Activated naive CD8-positive, alpha-beta T cell treated with anti-CD3 and anti-CD28 coated beads for 36 hours (primary cell): ENCODE data around the gene EDIL3. TPM values are rescaled to one million over a fixed set of nuclear protein-coding genes. Genes with fewer than 3 reads are reported as not detected.
"Not testable (repeated sequence)": the region's sequence is repeated elsewhere in the genome, so short reads cannot be mapped to it uniquely, and the experiment has no call there.

ENCODE experiments used
- DNase-seq: peaks from one replicate; pipeline ENCODE4 v3.0.0; 2021
- H3K27ac Mint-ChIP-seq: one replicate; pipeline ENCODE4 v1.8.0; 2022; ENCODE audit warnings: mild to moderate bottlenecking, moderate library complexity, mixed read lengths
- H3K27me3 Mint-ChIP-seq: one replicate; pipeline ENCODE4 v1.8.0; 2022; ENCODE audit warnings: mild to moderate bottlenecking, mixed read lengths
- H3K36me3 Mint-ChIP-seq: one replicate; pipeline ENCODE4 v1.8.0; 2021; ENCODE audit warnings: mild to moderate bottlenecking, mixed read lengths
- H3K4me1 Mint-ChIP-seq: one replicate; pipeline ENCODE4 v1.8.0; 2021; ENCODE audit warnings: mixed read lengths
- H3K4me3 Mint-ChIP-seq: one replicate; pipeline ENCODE4 v1.8.0; 2022; ENCODE audit warnings: mild to moderate bottlenecking, moderate library complexity, mixed read lengths
- H3K9me3 Mint-ChIP-seq: one replicate; pipeline ENCODE4 v1.8.0; 2022; ENCODE audit warnings: mixed read lengths
- total RNA-seq, 2 experiments: library from RNA; stranded (reverse); gene quantifications; one replicate each; pipeline ENCODE4 v1.2.3, GENCODE V29; 2021

EDIL3 gene
- total RNA-seq, 2 experiments from 2014 or later, result not detected

DNA sequence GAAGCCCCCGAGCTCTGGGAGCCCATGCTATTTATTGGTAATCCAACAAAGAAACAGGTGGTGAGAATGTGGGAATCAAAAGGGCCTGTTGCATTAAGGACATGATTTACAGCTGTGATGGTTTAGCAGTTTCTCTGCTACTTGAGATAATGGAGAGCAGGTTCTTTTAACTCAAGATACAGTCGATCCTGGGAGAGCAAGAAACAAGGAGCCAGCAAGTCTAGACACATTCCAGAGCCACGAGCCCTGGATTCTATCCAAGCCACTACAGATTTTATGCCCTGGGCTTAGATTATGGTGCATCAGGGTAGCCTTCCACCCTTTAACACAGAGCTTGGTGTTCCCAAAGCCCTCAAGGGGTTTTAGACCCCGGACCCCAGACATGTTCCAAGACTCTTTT lies 87.0 kb downstream of the EDIL3 start:
- not testable (repeated sequence) for H3K27me3 Mint-ChIP-seq, H3K27ac Mint-ChIP-seq, H3K9me3 Mint-ChIP-seq, H3K4me1 Mint-ChIP-seq, H3K4me3 Mint-ChIP-seq, DNase-seq, H3K36me3 Mint-ChIP-seq

DNA sequence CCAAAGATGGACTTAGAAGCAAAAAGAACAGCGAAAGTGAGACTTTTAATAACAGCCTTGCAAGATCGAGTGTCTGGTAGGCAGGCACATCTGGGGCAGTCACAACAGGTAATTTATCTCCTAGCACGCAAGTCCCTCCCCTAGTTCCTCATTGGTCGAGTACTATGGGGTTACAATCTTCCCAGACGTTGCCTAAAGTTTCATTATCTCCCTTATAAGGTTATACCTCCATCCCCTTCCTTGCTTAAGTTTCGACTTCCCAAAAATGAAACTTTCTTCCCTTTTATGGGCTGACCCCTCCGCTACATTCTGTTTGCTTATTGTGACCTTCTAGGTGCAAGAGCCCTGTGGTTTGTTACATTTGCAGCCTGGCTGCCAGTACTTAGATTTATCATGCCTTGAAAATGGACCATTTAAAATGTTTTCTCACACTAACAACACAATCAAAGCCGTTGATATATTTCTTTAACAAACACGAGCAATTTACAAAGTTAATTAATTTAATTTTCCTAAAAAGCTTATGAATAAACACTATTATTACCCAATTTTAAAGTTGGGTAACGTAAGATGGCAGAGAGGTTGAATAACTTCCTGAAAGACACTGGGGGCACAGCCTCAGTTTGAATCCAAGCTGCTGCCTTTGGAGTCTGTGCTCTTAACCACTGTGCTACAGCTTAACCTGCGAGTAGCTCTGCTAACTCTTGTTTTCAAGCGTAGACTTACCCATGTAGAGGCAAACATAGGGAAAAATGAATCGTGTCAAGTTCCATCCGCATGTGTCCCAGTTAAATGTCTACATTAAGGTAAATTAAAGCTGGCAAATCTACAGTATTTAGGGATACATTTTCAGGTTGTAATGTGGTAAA lies 91.7 kb downstream of the EDIL3 start:
- Mint-ChIP-seq H3K4me1 (peaks cover 2% of the 10 kb centered on the region), H3K27ac (no peak overlapping the region), H3K36me3 (no peaks in the 10 kb centered on the region), H3K27me3 (no peaks in the 10 kb centered on the region), H3K4me3 (no peak overlapping the region), H3K9me3 (no peaks in the 10 kb centered on the region)
- no peak for DNase-seq

DNA sequence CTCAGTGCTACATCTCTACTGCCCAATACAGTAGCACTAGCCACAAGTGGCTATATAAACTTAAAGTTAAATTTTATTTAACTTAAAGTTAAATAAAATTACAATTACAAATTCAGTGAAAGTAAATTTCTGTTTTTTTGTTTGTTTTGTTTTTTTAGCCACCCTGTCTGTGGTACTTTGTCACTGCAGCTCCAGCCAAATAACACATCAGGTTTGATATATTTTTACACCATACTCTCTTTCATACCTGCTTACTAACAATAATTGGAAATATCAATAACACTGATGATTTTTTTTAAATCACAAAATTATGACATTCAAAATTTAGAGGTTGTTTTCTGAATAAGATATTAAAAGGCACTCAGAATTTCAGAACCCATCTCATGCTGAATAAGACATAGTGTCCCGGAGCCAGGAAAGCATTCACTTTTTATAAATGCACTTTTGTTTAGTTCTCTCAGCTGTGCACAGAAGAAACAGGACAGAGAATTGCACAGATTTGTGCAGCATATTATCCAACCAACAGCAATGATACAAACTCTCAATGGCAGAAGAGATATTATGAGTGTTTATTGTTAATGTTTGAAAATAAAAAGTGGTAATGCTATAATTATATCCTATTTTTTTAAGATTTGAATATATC lies 92.6 kb downstream of the EDIL3 start:
- Mint-ChIP-seq H3K4me1 (peaks cover 3% of the 10 kb centered on the region), H3K27ac (no peak overlapping the region), H3K9me3 (no peaks in the 10 kb centered on the region), H3K4me3 (no peak overlapping the region), H3K36me3 (no peaks in the 10 kb centered on the region), H3K27me3 (no peaks in the 10 kb centered on the region)
- DNase-seq, result no peak

DNA sequence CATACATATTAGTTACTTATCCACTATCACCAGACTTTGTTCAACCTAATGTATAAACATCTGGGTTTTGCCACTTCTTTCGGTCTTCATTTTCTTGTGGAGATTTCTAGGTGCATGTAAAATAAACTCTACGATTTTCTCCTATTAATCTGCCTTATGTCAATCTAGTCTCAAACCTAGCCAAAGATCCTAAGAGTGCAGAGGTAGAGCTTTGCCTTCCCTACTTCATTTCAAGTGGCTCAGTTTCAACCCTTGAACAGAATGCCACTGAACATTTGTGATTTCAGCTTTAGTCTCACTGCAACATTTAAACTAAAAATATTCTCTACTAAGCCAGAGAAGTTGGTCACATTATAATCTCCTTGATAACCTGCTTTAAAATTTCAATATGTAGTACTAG lies 94.0 kb downstream of the EDIL3 start:
- Mint-ChIP-seq H3K4me1 (peaks cover 3% of the 10 kb centered on the region), H3K9me3 (no peaks in the 10 kb centered on the region), H3K27me3 (no peaks in the 10 kb centered on the region), H3K4me3 (no peak overlapping the region), H3K36me3 (no peaks in the 10 kb centered on the region), H3K27ac (no peak overlapping the region)
- no peak for DNase-seq

DNA sequence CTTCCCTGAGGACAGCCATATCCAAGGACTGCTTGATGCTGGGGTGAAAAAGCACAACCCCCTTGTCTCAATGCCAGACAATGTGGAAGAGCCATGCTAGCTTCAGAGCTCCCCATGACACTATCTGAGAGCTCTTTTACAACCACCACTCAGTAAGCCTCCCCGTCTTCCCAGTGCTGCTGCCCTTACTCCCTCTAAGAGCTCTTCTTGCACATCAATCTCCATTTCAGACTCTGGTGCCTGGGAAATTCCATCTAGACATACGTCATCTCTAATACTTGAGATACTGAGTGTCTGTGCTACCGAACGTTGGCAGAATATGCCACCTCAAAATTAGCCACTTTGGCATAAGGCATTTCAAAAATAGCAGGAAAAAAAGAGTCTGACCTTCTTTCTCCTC lies 94.5 kb downstream of the EDIL3 start:
- no peak overlapping the region for H3K27ac Mint-ChIP-seq

DNA sequence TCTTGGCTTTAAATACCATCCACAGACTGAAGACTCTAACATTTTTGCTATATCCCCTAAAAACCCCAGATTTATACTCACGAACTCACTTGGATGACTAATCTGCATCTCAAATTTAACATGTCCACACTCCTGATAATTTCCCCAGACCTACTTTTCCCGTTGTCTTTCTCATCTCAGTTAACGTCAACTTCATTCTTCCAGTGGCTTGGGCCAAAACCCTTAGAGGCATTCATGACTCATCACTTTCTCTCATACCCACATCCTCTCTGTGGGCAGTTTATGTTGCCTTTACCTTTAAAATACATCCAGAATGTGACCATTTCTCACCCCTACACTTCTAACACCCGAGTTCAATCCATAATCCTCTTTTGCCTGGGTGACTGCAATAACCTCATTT lies 96.7 kb downstream of the EDIL3 start:
- Mint-ChIP-seq H3K27ac (no peak overlapping the region), H3K36me3 (no peaks in the 10 kb centered on the region), H3K9me3 (no peaks in the 10 kb centered on the region), H3K4me3 (no peak overlapping the region), H3K4me1 (peaks cover 3% of the 10 kb centered on the region), H3K27me3 (no peaks in the 10 kb centered on the region)
- no peak for DNase-seq

More for the DNA sequence above, 94.5 kb downstream of the EDIL3 start:
- no peaks in the 10 kb centered on the region for H3K27me3 Mint-ChIP-seq
- DNase-seq, result no peak
- H3K9me3 Mint-ChIP-seq, result no peaks in the 10 kb centered on the region
- H3K4me3 Mint-ChIP-seq, result no peak overlapping the region
- peaks cover 3% of the 10 kb centered on the region for H3K4me1 Mint-ChIP-seq
- H3K36me3 Mint-ChIP-seq, result no peaks in the 10 kb centered on the region

DNA sequence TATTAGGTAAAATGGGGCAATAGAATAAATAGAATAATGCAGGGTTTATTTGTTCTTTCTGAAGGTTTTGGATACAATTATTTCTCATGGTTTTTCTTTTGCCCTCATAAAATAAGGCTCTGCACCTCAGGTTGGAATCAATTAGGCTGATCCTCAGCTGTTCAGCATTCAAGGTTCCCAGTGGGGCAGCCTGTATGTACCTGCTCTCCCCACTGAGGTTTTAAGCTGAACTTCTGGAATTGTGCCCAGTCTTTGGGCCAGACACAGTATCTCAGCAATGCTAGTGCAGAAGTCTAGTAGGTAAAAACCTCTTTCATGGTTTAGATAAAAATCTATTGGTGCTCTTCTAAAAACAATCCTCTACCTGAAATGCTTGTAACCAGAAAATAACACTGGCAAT lies 98.0 kb downstream of the EDIL3 start:
- H3K27ac Mint-ChIP-seq, result no peak overlapping the region
- no peak overlapping the region for H3K4me3 Mint-ChIP-seq
- H3K4me1 Mint-ChIP-seq, result peaks cover 3% of the 10 kb centered on the region
- H3K36me3 Mint-ChIP-seq, result no peaks in the 10 kb centered on the region
- DNase-seq, result no peak
- no peaks in the 10 kb centered on the region for H3K9me3 Mint-ChIP-seq
- no peaks in the 10 kb centered on the region for H3K27me3 Mint-ChIP-seq

DNA sequence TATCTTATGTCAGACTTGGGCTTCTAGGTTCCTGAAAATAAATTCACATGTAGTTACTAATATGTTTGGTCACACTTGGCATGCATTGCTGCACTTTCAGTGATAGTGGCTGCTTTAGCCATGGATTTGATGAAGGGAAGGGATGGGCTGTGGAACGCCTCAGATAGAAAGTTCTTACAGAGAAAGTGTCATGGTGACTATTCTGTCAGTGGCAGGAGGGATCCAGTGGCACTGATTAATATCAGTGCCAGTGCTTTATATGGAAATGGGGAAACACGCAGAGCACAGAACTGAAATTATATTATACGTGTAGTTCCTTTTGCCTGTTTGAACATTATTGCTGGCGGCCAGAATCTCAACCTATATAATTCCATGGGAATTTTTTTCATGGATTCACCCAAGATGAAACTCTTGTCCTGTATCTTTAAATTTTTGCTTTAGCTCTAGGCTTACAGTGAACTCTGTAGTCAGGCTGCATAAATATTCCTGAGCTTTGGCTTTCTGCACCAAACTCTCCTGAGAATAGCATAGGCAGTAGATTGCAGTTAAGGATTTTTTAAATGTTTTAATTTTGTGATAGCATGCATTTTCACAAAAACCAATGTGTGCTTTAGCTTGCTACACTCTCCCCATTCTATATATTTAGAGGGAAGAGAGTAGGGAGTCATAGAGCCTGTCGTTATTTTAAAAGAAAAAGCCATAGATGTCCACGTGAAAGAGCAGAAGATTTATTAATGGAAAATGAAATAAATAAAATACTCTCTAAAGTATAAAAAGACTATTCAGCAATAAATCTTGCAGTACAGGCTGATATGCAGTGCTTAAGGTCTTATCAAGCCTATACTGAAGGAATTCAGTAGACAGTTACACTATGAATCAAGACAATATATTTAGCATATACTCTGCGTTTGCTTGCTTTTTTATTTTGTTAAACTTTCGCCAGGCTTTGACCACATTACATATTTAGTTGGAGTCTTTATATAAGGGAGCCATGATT lies 98.7 kb downstream of the EDIL3 start:
- H3K4me1 Mint-ChIP-seq, result peaks cover 3% of the 10 kb centered on the region
- no peaks in the 10 kb centered on the region for H3K36me3 Mint-ChIP-seq
- H3K4me3 Mint-ChIP-seq, result no peak overlapping the region
- no peak overlapping the region for H3K27ac Mint-ChIP-seq
- no peaks in the 10 kb centered on the region for H3K27me3 Mint-ChIP-seq
- no peak for DNase-seq
- no peaks in the 10 kb centered on the region for H3K9me3 Mint-ChIP-seq

DNA sequence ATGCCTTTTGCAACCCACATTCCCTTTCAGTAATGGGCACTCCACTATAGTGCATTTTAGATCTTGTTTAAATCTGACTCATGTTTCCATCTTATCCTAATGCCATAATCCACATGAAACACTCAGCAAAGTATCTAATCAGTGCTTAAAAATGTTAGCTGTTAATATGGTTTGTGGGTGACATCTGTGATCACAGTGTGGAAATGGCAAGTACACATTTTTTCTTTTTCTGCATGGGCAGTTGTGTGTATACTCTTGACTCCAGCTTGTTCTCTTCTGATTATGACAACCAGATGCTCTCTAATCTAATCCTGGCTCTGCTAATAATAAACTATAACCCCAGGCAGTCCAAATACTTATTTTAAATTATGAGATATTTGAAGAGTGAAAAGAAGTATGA lies 103.3 kb downstream of the EDIL3 start:
- Mint-ChIP-seq H3K36me3 (no peaks in the 10 kb centered on the region), H3K4me1 (no peaks in the 10 kb centered on the region), H3K4me3 (no peak overlapping the region), H3K27ac (no peak overlapping the region), H3K9me3 (no peaks in the 10 kb centered on the region), H3K27me3 (no peaks in the 10 kb centered on the region)
- no peak for DNase-seq

DNA sequence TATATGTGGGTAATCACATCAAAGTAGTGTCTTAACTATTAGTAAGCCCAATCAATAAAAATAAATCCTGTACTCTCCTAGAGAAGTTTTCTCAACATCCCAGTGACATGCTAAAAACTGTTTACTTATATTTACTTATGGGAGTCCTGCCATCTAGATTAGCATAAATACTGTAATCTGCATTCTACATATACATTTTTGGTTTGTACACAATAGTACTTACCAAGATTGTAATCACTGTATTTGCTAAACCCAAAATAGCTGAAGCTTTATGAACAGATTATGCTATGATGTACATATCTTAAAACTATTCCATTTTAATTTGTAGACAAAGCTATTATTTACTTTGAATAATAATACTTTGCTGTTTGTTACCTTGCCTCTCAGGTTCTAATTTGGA lies 105.4 kb downstream of the EDIL3 start:
- Mint-ChIP-seq H3K36me3 (no peaks in the 10 kb centered on the region), H3K9me3 (no peaks in the 10 kb centered on the region), H3K4me3 (no peak overlapping the region), H3K4me1 (no peaks in the 10 kb centered on the region), H3K27me3 (no peaks in the 10 kb centered on the region), H3K27ac (no peak overlapping the region)
- no peak for DNase-seq

DNA sequence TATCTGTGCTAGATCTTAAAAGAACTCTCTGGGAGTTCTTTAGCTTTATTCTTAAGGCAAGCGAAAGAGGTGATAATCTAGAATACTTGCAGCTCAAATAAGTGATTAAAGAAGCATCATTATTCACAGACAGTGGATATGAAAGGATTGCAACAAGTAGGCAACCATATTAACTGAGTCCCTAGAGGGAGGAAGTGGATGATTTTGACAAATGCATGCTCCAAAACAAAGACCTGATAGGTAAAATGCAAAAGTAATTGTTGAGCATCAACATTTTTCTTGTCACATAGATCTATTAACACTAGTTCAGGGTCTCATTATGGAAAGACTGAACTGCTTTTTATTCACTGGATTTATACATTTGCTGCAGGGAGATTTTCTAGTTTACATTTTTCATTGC lies 109.1 kb downstream of the EDIL3 start:
- DNase-seq, result no peak
- H3K4me1 Mint-ChIP-seq, result no peaks in the 10 kb centered on the region
- H3K9me3 Mint-ChIP-seq, result no peaks in the 10 kb centered on the region
- H3K27me3 Mint-ChIP-seq, result no peaks in the 10 kb centered on the region
- no peak overlapping the region for H3K27ac Mint-ChIP-seq
- H3K36me3 Mint-ChIP-seq, result no peaks in the 10 kb centered on the region
- H3K4me3 Mint-ChIP-seq, result no peak overlapping the region

DNA sequence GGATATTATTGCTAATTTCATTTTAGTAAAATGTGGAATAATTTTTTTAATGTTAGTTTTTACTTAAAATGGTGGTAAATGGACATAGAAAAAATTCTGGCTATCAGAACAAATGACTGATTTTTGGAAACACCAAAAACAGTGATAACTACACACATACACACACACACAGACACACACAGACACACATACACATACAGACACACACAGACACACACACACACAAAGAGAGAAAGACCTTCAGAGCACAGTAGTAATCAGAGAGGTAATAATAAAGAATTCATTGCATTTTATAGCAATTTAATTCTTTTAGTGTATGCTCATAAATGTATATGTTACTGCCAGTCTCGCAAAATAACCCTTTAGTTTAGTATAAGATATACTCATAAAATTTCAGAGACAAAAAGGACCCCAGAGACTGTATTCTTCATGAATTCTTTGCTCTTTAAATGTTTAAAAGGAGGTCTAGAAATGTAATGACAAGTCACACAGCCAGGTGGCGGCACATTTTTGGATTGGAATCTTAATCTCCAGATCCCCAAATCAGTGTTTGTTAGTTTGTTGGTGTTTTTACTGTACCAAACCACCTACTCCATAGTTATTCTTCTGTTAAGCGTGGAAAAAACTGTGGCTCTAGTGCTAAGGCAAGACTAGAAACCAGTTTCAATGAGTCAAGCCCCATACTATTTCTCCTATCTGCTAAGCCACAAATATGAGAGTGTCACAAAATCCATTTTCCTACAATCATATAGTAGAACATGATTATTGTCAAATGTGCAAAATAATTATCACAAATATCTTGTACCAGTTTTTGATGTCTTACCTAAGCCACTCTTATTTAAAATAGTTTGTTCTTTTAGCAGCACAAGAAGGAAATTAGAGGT lies 109.9 kb downstream of the EDIL3 start:
- DNase-seq, result no peak
- H3K4me3 Mint-ChIP-seq, result no peak overlapping the region
- no peaks in the 10 kb centered on the region for H3K27me3 Mint-ChIP-seq
- H3K9me3 Mint-ChIP-seq, result no peaks in the 10 kb centered on the region
- H3K27ac Mint-ChIP-seq, result no peak overlapping the region
- H3K4me1 Mint-ChIP-seq, result no peaks in the 10 kb centered on the region
- no peaks in the 10 kb centered on the region for H3K36me3 Mint-ChIP-seq

DNA sequence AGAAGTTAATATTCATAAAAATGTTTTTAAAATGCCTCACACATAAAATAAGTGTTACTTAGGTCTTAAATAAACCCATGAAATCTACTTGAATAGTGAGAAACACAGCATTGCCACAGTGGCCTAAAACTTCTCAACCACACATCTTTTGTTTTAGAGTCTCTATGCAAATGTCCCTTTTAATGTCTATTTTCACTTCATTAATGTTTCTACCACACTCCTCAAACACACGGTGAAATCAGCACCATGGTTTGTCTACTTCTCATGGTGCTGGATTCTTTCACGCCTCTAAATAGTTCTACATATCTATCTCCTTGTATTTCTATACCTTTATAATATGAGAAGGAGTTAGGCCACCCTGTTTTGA lies 111.2 kb downstream of the EDIL3 start:
- H3K27ac Mint-ChIP-seq, result no peak overlapping the region
- H3K36me3 Mint-ChIP-seq, result no peaks in the 10 kb centered on the region

DNA sequence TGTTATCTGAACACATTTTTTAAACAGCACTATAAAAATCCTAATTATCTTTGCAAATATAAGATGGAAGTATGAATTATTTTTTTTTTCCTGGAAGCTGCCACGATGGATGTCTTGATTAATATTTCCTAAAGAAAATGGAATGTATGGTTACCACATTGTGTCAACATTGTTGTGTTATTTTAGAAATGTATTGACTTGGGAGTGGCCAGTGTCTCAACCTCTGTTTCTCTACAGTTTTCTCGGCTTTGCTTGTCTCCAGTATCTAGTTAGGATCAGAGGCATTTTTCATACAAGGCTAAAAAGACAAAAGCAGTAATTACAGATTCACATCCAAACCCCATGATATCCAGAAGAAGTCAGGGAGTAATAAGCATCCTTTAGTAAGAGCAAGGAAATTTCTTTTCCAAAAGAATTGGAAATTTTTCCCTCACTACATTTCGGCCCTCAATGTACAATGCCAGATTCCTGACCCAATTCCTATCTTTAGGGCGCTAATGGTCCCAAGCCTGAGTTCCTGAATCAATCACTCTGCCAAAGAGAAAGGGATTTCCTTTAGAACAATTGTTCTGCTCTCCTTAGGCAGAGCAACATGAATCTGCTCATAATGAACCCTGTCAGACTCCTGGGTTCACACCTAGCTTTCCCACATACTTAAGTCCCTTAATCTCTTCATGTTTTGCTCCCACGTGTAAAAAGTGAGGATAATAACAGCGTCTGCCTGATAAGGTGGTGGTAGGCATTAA lies 111.7 kb downstream of the EDIL3 start:
- Mint-ChIP-seq H3K27ac (no peak overlapping the region), H3K9me3 (no peaks in the 10 kb centered on the region), H3K4me1 (no peaks in the 10 kb centered on the region), H3K27me3 (no peaks in the 10 kb centered on the region), H3K36me3 (no peaks in the 10 kb centered on the region), H3K4me3 (no peak overlapping the region)
- DNase-seq, result no peak

More for the DNA sequence above, 111.2 kb downstream of the EDIL3 start:
- Mint-ChIP-seq H3K4me3 (no peak overlapping the region), H3K27me3 (no peaks in the 10 kb centered on the region), H3K9me3 (no peaks in the 10 kb centered on the region), H3K4me1 (no peaks in the 10 kb centered on the region)
- DNase-seq, result no peak
